ENCODE measurements around the gene RMP24.

Gene RMP24

GRCh38 chr18:36023336-36023735, 50.9 kb downstream of the RMP24 start:
- dilution Hi-C loops (cut with HindIII; ENCODE audit: low sequenced_read_pairs, unreplicated experiment), result no loop called here
- WGBS, 2 experiments (ENCODE audit: extremely low coverage in 2 of 2, insufficient read length in 1 of 2), result 88% methylated on average over 1 of the region's 1 CpG; no CpG with 5 or more reads in 1 of the 2 experiments
- Histone ChIP-seq H2AK5ac (ENCODE audit: low read depth, low read length) (no peak overlapping the region), H3K9ac (ENCODE audit: low read depth, low read length) (no peak overlapping the region), H3K4ac (ENCODE audit: low read depth, low read length) (no peak overlapping the region), H3K56ac (ENCODE audit: extremely low read depth, insufficient read depth, low read length) (no peak overlapping the region), H4K91ac (ENCODE audit: insufficient read depth, low read depth, low read length) (no peak overlapping the region), H3K4me2 (ENCODE audit: low read depth, low read length) (no peak overlapping the region), H2BK15ac (ENCODE audit: low read depth, low read length) (no peak overlapping the region; the same call in 2 of the 3 replicates), H3K27ac (ENCODE audit: insufficient read depth, low read length) (no peak overlapping the region), H3K14ac (replicated peaks; ENCODE audit: low read depth, low read length) (no peak overlapping the region), H3K9me3 (ENCODE audit: control insufficient read depth, insufficient read depth, low read length) (no peaks in the 10 kb centered on the region), H4K8ac (ENCODE audit: low read depth in 2 of 2, low read length in 2 of 2) (no peak overlapping the region), H4K5ac (ENCODE audit: low read depth, low read length) (no peak overlapping the region), H4K20me1 (ENCODE audit: insufficient read depth, low read length) (no peaks in the 10 kb centered on the region), H3K36me3 (ENCODE audit: control insufficient read depth, insufficient read depth, low read length) (peaks cover 2% of the 10 kb centered on the region; the same call in 1 of the 2 replicates), H3K23ac (ENCODE audit: low read depth, low read length) (no peak overlapping the region), H3K79me1 (ENCODE audit: low read depth in 1 of 2, low read length in 2 of 2) (no peaks in the 10 kb centered on the region), H3K9me1 (ENCODE audit: insufficient read depth, low read length) (peaks cover 5% of the 10 kb centered on the region; the same call in 1 of the 2 replicates), H3K4me3 (ENCODE audit: insufficient read depth, low read depth, low read length) (no peak overlapping the region), H3K27me3 (ENCODE audit: control insufficient read depth, insufficient read depth, low read length) (no peaks in the 10 kb centered on the region), H2AFZ (replicated peaks; ENCODE audit: low read length, poor library complexity) (no peak overlapping the region), H2BK120ac (ENCODE audit: low read depth, low read length) (no peak overlapping the region), H3K4me1 (ENCODE audit: control insufficient read depth, insufficient read depth, low read length) (peaks cover 7% of the 10 kb centered on the region), H3K18ac (ENCODE audit: low read depth, low read length) (no peak overlapping the region), H2BK5ac (ENCODE audit: low read depth, low read length, poor library complexity, severe bottlenecking) (no peak overlapping the region), H2AK9ac (replicated peaks; ENCODE audit: low read depth, low read length, poor library complexity) (no peak overlapping the region), H2BK20ac (ENCODE audit: low read depth, low read length) (0 out of 2 replicates have a peak overlapping the region, but pooled peaks have one; percentile 5)
- in situ Hi-C loops (cut with MboI; ENCODE audit: low sequenced_read_pairs), result no loop called here
- BruUV-seq (replicated peaks), result no TSS peak
- no peak for DNase-seq
- intact Hi-C loops (cut with micrococcal nuclease), result loop anchor here (5.0 kb wide), 1 partner anchor 104 kb away; the partner anchor contains the start of genes ELP2 and SLC39A6
- ChIA-PET CTCF (interaction anchor here (0.6 kb wide), 1 partner anchor 423 kb away, joined by 4 read pairs; no protein-coding TSS in a partner anchor), POLR2A (ENCODE audit: unreplicated experiment) (no interaction called here)
- no peak for TF ChIP-seq RAD21 (IDR thresholded peaks at IDR 0.05; ENCODE audit: low read length)
- no peak for TF ChIP-seq USF2 (IDR thresholded peaks at IDR 0.05; ENCODE audit: low read depth, low read length)
- TF ChIP-seq RCOR1 (IDR thresholded peaks at IDR 0.05; ENCODE audit: insufficient replicate concordance, low read length), result no peak
- no peak for TF ChIP-seq POLR2A (IDR thresholded peaks at IDR 0.05; ENCODE audit: low read depth, low read length)
- no peak for TF ChIP-seq CEBPB (IDR thresholded peaks at IDR 0.05; ENCODE audit: low read depth, low read length)
- TF ChIP-seq FOS (IDR thresholded peaks at IDR 0.05; ENCODE audit: low read depth, low read length), result no peak
- no peak for TF ChIP-seq BHLHE40 (IDR thresholded peaks at IDR 0.05; ENCODE audit: low read depth, low read length)
- TF ChIP-seq MAFK (IDR thresholded peaks at IDR 0.05; ENCODE audit: low read depth, low read length), result no peak
- no peak for TF ChIP-seq MAZ (IDR thresholded peaks at IDR 0.05; ENCODE audit: borderline replicate concordance, low read depth, low read length)
- no peak for TF ChIP-seq SMC3 (IDR thresholded peaks at IDR 0.05; ENCODE audit: low read depth, low read length)
- no peak for TF ChIP-seq CTCF (conservative IDR thresholded peaks at IDR 0.05; ENCODE audit: low read depth, low read length)
- TF ChIP-seq, protein P1, sequence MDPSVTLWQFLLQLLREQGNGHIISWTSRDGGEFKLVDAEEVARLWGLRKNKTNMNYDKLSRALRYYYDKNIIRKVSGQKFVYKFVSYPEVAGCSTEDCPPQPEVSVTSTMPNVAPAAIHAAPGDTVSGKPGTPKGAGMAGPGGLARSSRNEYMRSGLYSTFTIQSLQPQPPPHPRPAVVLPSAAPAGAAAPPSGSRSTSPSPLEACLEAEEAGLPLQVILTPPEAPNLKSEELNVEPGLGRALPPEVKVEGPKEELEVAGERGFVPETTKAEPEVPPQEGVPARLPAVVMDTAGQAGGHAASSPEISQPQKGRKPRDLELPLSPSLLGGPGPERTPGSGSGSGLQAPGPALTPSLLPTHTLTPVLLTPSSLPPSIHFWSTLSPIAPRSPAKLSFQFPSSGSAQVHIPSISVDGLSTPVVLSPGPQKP (IDR thresholded peaks at IDR 0.05; ENCODE audit: borderline replicate concordance, low read depth, low read length), result no peak
- no peak for TF ChIP-seq MXI1 (IDR thresholded peaks at IDR 0.05; ENCODE audit: borderline replicate concordance, low read depth, low read length)
- no peak for TF ChIP-seq RFX5 (IDR thresholded peaks at IDR 0.05; ENCODE audit: low read depth, low read length)
- no peak for TF ChIP-seq NFE2L2 (IDR thresholded peaks at IDR 0.05; ENCODE audit: low read depth, low read length)
- ATAC-seq (ENCODE audit: low read depth), result no peak

Data from IMR-90 (cell line).